Kidney (tissue), 19 donors: ENCODE results near the gene GPR89A. TPM values are rescaled to one million over a fixed set of nuclear protein-coding genes. Genes with fewer than 3 reads are reported as not detected.
"Not testable (repeated sequence)": the region's sequence is repeated elsewhere in the genome, so short reads cannot be mapped to it uniquely, and the experiment has no call there.

Experiments
- DNase-seq, 5 donors: peaks; one replicate each; pipeline ENCODE4 v3.0.0-alpha.2; 2013 to 2020
- FAIRE-seq: peaks from 2 replicates; lab custom pipeline; 2012; peaks lifted over from hg19 to GRCh38; lab: Jason Lieb, UNC
- H3K27ac ChIP-seq, 2 donors: one replicate each; pipeline ENCODE4 v1.7.0; 2013; ENCODE audit warnings: low read depth in 2 of 2, low read length in 2 of 2, inconsistent platforms in 1 of 2
- H3K27me3 ChIP-seq: one replicate; pipeline ENCODE4 v1.7.1; 2013; ENCODE audit warnings: low read length, inconsistent platforms; ENCODE audit not compliant: control insufficient read depth, insufficient read depth
- H3K36me3 ChIP-seq, 3 donors: one replicate each; pipeline versions ENCODE4 v1.7.0 to v1.7.1; 2013; ENCODE audit warnings: low read length in 3 of 3, control low read depth in 1 of 3, inconsistent platforms in 1 of 3; ENCODE audit not compliant: insufficient read depth in 3 of 3, control insufficient read depth in 2 of 3
- H3K4me1 ChIP-seq, 3 donors: one replicate each; pipeline versions ENCODE4 v1.7.0 to v1.7.1; 2013; ENCODE audit warnings: low read length in 3 of 3, inconsistent platforms in 1 of 3, low read depth in 1 of 3; ENCODE audit not compliant: control insufficient read depth in 2 of 3, insufficient read depth in 2 of 3
- H3K4me3 ChIP-seq, 3 donors: one replicate each; pipeline versions ENCODE4 v1.7.0 to v1.8.1; 2013; ENCODE audit warnings: low read length in 3 of 3, control low read depth in 1 of 3, inconsistent platforms in 1 of 3
- H3K9ac ChIP-seq, 3 donors: one replicate each; pipeline versions ENCODE4 v1.7.0 to v1.7.1; 2013; ENCODE audit warnings: low read length in 3 of 3, control low read depth in 1 of 3, inconsistent platforms in 1 of 3
- H3K9me3 ChIP-seq, 3 donors: one replicate each; pipeline versions ENCODE4 v1.7.0 to v1.7.1; 2013; ENCODE audit warnings: low read length in 3 of 3, control low read depth in 1 of 3, inconsistent platforms in 1 of 3; ENCODE audit not compliant: control insufficient read depth in 2 of 3, insufficient read depth in 1 of 3
- intact Hi-C: fragments of 100-400 bp; cut with DNase I; formaldehyde crosslinking; loops from one replicate; pipeline ENCODE4 v1.11.1; 2022
- long read RNA-seq, 10 donors: library from polyadenylated mRNA in 1 of 10; unstranded in 1 of 10; transcript quantifications; one replicate each; pipeline ENCODE4 v2.0.0 and lab custom pipeline, GENCODE V29; 2021 to 2026
- polyA plus RNA-seq: library from polyadenylated mRNA; stranded (reverse); fragments of 350-450 nt; fragmentation: Illumina TruSeq; extraction: RNeasy Lipid Tissue Mini Kit (QIAGEN cat#74804); gene quantifications from one replicate; pipeline ENCODE4 v1.2.3, GENCODE V29; 2014; ENCODE audit warnings: low read depth, low replicate concordance; ENCODE audit not compliant: insufficient read depth
- total RNA-seq: library from RNA; stranded (reverse); fragmentation: NEBNext Ultra II Directional; extraction: Animal tissue kit (Norgen Biotek cat#: 25700); gene quantifications from one replicate; pipeline ENCODE4 v1.2.1, GENCODE V29; 2021
- donor health status: control.
- donor health status: control.
- donor health status: DM: yes; HTN: yes; CAD: no.
- donor health status: Normal renal cell carcinoma (clear cell type).

The GPR89A gene
- total RNA-seq, result 18.2 TPM
- polyA plus RNA-seq, result 21.0 TPM
- long read RNA-seq, donor 1, transcript GPR89A-201 (14 exons, 2,120 nt), result major isoform, 9 of 12 reads
- long read RNA-seq, donor 1, partial matches to known transcripts, result 0 of 12 reads
- long read RNA-seq, donor 1, other reads (novel, unspliced or antisense), result 0 of 12 reads
- long read RNA-seq, donor 2, transcript GPR89A-201 (14 exons, 2,120 nt), result major isoform, 8 of 212 reads
- long read RNA-seq, donor 2, partial matches to known transcripts, result 172 of 212 reads
- long read RNA-seq, donor 2, other reads (novel, unspliced or antisense), result 32 of 212 reads
- long read RNA-seq, donor 3, transcript GPR89A-201 (14 exons, 2,120 nt), result major isoform, 9 of 17 reads
- long read RNA-seq, donor 3, partial matches to known transcripts, result 5 of 17 reads
- long read RNA-seq, donor 3, other reads (novel, unspliced or antisense), result 0 of 17 reads
- long read RNA-seq, donor 4, transcript GPR89A-201 (14 exons, 2,120 nt), result major isoform, 9 of 10 reads
- long read RNA-seq, donor 4, partial matches to known transcripts, result 0 of 10 reads
- long read RNA-seq, donor 4, other reads (novel, unspliced or antisense), result 0 of 10 reads
- long read RNA-seq, donor 5, partial matches to known transcripts, result 0 of 3 reads
- long read RNA-seq, donor 5, other reads (novel, unspliced or antisense), result 0 of 3 reads
- long read RNA-seq, donor 6, transcript GPR89A-201 (14 exons, 2,120 nt), result major isoform, 8 of 9 reads
- long read RNA-seq, donor 6, partial matches to known transcripts, result 0 of 9 reads
- long read RNA-seq, donor 6, other reads (novel, unspliced or antisense), result 0 of 9 reads
- long read RNA-seq, donor 7, transcript GPR89A-201 (14 exons, 2,120 nt), result major isoform, 6 of 13 reads
- long read RNA-seq, donor 7, partial matches to known transcripts, result 3 of 13 reads
- long read RNA-seq, donor 7, other reads (novel, unspliced or antisense), result 3 of 13 reads
- long read RNA-seq, donor 8, partial matches to known transcripts, result 0 of 7 reads
- long read RNA-seq, donor 8, other reads (novel, unspliced or antisense), result 0 of 7 reads
- long read RNA-seq, donor 9, partial matches to known transcripts, result 5 of 6 reads
- long read RNA-seq, donor 9, other reads (novel, unspliced or antisense), result 0 of 6 reads
- long read RNA-seq, donor 10, partial matches to known transcripts, result 0 of 3 reads
- long read RNA-seq, donor 10, other reads (novel, unspliced or antisense), result 0 of 3 reads

DNA sequence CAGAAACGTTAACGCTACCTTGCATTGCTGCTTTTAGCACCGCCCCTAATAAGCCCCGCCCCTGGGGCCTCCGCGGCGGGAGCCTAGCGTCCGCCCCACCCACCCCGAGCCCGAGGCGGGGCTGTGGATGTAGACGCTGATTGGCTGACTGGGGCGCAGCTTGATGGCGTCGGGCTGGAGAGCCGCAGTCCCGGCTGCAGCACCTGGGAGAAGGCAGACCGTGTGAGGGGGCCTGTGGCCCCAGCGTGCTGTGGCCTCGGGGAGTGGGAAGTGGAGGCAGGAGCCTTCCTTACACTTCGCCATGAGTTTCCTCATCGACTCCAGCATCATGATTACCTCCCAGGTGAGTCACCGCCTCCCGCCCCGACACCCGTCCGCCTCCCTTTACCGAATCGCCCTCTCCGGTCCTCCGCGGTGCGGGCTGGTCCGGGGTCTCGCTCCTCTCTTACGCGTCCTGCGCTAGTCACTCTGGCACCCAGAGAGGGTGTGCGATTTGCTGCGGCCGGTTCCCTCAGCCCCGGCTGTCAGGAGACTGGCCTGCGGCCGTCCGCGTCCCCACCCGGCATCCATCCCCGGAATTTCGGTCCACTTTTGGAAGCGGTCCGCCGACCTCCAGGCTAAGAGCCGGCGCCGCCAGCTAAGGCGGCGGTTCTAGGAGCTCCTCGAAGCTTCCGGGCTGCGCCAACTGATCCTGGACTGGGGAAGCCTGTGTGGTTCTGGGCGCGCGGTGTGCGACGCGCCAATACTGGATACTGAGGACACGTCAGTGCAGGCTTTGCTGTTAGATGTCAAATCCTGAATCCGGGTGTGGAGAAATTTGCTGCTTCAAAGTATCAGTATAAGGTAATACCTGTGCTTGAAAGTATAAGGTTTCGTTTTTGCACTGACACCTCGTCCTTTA, at the start of gene GPR89A:
GPR89A (plus strand) TSS at position 156 of the 901 bp plus-strand sequence; CDS start at position 302, 146 bp downstream.
- H3K36me3 ChIP-seq, H3K9me3 ChIP-seq, intact Hi-C loops, H3K4me1 ChIP-seq, H3K27me3 ChIP-seq: not testable (repeated sequence)
- DNase-seq (peak; percentile 96 to 98 (median 97)), FAIRE-seq (peak; percentile 94)
- Histone ChIP-seq H3K4me3 (peak within 1 kb of the TSS; percentile 73 to 80 (median 76)), H3K27ac (peak within 1 kb of the TSS; percentile 74 to 86), H3K9ac (peak within 1 kb of the TSS; percentile 54 to 71 (median 57))

DNA sequence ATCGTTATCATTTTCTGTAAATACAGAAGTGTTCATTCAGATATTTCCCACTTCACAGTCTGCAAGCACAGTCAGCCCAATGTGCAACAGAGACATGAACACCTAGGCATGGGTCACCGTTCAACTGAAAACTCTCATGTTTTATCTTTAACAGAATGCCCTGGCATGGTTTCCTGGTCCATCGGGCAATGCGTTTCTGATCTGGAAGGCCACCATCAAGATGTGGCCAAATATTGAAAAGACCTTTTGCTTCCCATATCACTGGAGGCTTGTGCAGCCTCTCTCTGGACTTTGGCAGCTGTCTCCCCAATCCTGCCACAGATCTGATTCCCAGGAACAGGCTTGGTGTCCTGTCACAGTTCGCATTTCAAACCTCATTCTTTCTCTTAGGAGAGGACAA, 21.0 kb upstream of the GPR89A start:
- DNase-seq, H3K4me3 ChIP-seq, H3K4me1 ChIP-seq, FAIRE-seq, H3K9me3 ChIP-seq, H3K27me3 ChIP-seq, H3K36me3 ChIP-seq, H3K27ac ChIP-seq, intact Hi-C loops, H3K9ac ChIP-seq: not testable (repeated sequence)

- H3K9ac ChIP-seq, intact Hi-C loops, FAIRE-seq, H3K4me3 ChIP-seq, H3K36me3 ChIP-seq, H3K27me3 ChIP-seq, H3K9me3 ChIP-seq, H3K27ac ChIP-seq, DNase-seq, H3K4me1 ChIP-seq: not testable (repeated sequence)
These were observed 17.0 kb upstream of the GPR89A start for GRCh38 chr1:145590806-145591205.

GRCh38 chr1:145592347-145592746, 15.4 kb upstream of the GPR89A start:
- H3K4me3 ChIP-seq, intact Hi-C loops: not testable (repeated sequence)

DNA sequence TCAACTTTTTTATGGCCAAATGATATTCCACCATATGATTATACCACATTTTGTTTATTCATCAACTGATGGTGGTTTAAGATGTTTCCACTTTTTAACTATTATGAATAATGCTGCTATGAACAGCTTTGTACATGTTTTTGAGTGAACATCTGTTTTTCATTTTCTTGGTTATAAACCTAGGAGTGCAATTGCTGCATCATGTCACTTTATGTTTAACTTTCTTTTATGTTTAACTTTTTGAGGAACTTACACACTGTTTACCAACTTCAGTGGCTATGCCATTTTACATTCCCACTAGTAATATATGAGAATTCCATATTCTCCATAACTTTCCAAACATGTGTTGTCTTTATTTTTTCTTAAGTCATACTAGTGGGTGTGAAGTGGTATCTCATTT, 12.4 kb upstream of the GPR89A start:
- H3K9me3 ChIP-seq, H3K4me3 ChIP-seq, FAIRE-seq, H3K27me3 ChIP-seq, H3K27ac ChIP-seq, H3K4me1 ChIP-seq, intact Hi-C loops, DNase-seq, H3K36me3 ChIP-seq, H3K9ac ChIP-seq: not testable (repeated sequence)

More at GRCh38 chr1:145592347-145592746, 15.4 kb upstream of the GPR89A start:
- H3K4me1 ChIP-seq, H3K9me3 ChIP-seq, H3K27me3 ChIP-seq, FAIRE-seq, H3K36me3 ChIP-seq, H3K9ac ChIP-seq, DNase-seq, H3K27ac ChIP-seq: not testable (repeated sequence)

- FAIRE-seq, H3K9ac ChIP-seq, H3K27ac ChIP-seq, H3K4me3 ChIP-seq, H3K36me3 ChIP-seq, DNase-seq, H3K27me3 ChIP-seq, H3K4me1 ChIP-seq, H3K9me3 ChIP-seq, intact Hi-C loops: not testable (repeated sequence)
These were observed 11.6 kb upstream of the GPR89A start for GRCh38 chr1:145596236-145596635.

- H3K4me3 ChIP-seq, FAIRE-seq, H3K4me1 ChIP-seq, H3K27me3 ChIP-seq, DNase-seq, intact Hi-C loops, H3K36me3 ChIP-seq, H3K9ac ChIP-seq, H3K9me3 ChIP-seq, H3K27ac ChIP-seq: not testable (repeated sequence)
These were observed 8.4 kb upstream of the GPR89A start for GRCh38 chr1:145599426-145599825.
